ENCODE data around the gene IL17B.

IL17B gene

DNA sequence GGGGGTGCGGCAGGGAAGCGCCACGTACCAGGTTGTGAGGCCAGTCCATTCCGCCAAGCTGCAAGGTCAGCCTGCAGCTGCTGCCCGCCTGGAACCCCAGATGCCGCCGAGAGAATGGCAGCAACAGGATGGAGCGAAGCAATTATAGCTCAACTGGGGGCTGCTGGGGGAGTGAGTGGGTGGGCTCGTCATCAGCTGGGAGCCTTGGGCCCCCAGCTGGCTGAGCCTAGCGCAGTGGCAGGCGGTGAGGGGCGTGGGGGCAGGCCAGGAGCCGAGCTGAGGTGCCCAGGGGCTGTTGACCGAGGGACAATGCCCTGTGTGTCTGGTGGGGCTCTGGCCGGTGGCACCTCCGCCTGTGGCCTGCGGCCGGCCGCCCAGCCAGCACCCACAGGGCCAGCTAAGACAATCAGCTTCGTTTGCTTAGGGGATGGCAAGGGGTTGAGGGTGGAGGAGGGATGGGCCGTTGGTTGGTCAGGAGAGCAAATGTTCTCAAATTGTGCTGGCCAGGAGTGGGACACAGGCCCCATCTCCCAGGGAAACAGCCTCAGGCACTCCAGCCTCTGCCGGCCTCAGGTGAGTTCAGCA, at the start of gene IL17B:
Gene IL17B (minus strand): TSS at position 116 of the 585 bp plus-strand sequence. CDS start 67 bp downstream, at position 49.
- DNase-seq (ENCODE audit: low read depth) = no peak

DNA sequence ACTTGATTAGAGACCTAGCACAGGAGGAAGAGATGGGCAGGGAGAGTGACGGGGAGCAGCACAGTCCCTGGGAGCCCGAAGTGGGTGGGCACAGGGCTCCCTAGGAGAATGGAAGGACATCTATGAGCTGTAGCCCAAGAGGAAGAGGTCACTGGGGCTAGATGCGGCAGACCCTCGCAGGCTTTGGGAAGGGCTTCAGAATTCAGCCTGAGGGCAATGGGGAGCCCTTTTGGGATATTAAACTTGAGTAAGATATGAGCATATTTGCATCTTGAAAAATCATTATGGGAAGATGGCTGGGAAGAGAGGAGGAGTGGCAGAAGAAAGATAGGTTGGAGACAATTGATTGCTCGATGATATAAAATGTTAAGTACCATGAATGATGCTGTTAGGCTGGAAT, 48.9 kb upstream of the IL17B start:
- DNase-seq (ENCODE audit: low read depth) = no peak

GRCh38 chr5:149427374-149427773, 48.3 kb upstream of the IL17B start:
- no peak for DNase-seq (ENCODE audit: low read depth)

DNA sequence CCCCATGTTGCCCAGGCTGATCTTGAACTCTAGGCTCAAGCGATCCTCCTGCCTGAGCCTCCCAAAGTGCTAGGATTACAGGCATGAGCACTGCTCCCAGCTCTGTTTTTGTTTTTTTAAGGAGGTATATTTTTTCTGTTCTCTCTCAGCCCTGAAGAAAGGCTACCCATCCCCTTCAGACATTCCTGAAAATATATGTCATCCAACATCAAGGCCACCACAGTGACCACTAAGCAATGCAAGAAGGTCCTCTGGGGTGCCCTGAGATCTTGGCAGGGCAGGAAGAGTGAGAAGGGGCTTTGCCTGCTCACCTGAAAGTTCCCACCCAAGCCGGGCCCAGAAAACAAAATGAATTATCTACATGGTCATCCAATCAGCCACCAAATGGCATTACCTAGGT, 47.8 kb upstream of the IL17B start:
- DNase-seq (ENCODE audit: low read depth) = no peak

DNA sequence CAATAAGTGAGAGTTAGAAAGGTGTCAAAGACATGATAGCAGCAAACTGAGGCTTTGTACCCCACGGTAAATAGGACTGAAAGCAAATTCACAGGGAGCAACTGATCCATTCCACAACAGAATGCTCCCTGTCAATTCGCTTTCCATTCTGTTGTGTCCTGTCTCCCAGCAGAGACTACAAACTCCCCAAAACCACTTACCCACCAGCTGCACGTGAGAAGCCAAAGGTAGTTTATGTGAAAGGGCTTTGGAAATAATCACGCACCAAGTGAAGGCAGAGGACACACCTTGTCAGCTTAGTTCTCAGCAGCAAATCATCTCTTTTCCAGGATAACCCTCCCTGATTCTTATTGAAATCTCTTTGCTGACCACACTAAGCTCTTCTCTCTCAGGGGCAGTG, 46.6 kb upstream of the IL17B start:
- DNase-seq (ENCODE audit: low read depth) = no peak

- DNase-seq (ENCODE audit: low read depth) = no peak
These were observed 45.6 kb upstream of the IL17B start for GRCh38 chr5:149424371-149425315.

GRCh38 chr5:149423794-149424268, 44.7 kb upstream of the IL17B start:
- DNase-seq (ENCODE audit: low read depth) = no peak

DNA sequence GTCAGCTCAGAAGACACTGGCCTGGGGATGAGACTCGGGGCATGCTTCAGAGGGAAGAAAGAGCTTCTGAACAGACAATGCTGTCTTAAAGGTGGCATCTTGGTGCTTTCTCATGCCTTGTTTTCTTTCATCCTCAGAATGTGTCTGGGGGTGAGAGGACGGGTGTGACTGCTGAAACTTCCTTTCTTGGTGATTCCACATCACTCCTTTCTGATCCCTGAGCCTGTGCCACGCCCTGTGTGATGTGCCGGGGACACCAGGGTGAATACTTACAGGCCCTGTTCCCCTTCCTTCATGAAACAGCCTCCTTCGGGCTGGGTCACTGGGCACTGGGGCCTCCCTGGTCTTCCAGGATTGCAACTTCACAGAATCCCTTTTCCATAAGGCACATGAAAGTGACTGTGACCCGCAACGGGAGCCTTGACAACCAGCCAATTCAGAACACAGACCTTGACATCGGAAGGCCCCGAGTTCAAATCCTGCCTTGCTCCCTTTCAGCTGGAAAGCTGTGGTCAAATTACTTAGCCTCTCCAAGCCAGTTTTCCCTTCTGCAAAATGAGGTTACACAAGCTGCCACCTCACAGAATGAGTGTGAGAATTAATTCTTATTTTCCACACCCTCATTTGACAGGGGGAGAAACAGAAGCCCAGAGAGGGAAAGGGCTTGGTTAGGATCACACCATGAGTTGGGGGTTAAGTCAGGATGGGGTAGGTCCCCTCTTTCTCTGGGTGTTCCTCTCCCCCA, 44.1 kb upstream of the IL17B start:
- no peak for DNase-seq (ENCODE audit: low read depth)

DNA sequence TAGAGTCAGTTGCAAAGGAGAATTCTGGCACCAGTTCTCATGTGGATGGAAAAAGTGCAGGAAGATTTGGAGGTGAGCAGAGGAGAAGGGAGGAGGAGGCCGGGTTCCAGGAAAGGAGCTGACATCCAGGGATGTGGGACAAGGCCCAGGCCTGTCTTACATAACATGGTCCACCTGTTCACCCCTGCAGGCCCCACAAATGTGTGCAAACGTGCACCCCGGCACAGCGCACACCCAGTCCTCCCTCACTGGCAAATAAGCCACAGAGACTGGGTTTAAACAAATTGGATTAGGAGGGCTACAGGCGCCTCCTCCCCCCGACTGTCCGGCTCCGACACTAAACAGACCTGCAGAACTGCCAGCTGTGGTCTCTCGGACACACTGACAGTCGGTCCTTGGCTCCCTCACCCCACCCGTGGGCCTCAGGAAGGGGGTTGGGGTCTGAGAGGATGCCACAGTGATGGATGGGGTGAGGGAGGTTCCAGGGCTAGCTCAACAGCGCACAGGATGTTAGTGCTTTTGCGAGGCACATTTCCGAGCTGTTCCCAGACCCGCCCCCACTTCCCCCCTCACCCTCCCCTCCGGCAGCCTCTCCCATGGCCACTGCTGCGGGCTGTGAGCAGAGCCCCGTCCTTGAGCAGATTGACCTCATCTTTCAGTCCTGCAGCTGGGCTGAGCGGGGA, 43.4 kb upstream of the IL17B start:
- no peak for DNase-seq (ENCODE audit: low read depth)

GRCh38 chr5:149421834-149422233, 42.7 kb upstream of the IL17B start:
- DNase-seq (ENCODE audit: low read depth) = no peak

- DNase-seq (ENCODE audit: low read depth) = no peak
These were observed 42.2 kb upstream of the IL17B start for GRCh38 chr5:149421372-149421685.

DNA sequence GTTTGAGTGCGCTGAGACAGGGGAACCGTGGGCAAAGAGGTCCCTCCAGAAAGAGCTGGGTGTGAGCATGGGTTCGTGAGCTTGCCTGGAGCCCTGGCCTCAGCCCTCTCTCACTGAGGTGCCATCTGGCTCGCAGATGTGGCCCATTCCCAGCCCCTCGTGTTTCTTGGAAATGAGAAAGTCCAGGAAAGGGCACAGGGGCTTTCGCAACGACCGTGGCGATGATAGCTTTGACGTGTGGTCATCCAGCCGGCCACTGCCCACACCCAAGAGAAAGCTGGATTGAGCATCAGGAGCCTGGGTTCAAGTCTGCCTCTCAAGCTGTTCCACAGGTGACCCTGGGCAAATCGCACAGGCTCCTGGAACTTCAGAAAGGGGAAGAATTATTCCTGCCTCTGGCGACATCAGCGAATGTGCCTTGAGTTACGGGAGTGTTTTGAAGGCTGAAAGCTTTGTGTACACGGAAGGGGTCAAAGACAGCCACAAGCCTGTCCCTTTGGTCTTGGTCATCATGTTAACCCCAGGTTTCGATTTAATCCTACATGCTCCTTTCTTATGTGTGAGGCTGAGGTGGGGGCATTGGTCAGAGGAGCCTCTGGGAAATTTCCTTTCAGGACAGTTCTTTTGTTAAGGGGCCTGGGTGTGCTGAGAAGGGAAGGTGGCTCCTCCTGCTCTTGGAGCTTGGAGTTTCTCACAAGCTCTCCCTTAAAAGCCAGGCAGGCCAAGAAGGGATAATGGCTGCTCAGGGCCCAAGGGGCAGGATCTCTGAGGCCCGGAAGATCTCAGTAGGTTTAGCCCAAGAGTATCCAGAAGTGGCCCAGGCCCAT, 41.7 kb upstream of the IL17B start:
- no peak for DNase-seq (ENCODE audit: low read depth)

- DNase-seq (ENCODE audit: low read depth) = no peak
These were observed 40.9 kb upstream of the IL17B start for GRCh38 chr5:149419859-149420544.

DNA sequence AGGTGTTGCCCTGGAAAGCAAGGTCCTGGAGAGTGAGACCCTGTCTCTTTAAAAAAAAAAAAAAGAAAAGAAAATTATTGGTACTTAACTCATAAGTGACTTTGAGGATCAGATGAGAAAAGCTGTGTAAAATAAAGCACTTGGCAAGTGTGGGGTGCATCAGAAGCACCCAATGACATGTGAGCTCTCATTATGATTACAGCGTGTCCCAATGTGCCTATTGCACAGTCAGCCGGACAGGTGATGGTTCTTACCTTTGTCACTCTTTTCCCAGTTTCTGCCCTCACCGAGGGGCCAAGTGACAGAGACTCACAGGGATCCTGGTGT, 40.4 kb upstream of the IL17B start:
- no peak for DNase-seq (ENCODE audit: low read depth)

DNA sequence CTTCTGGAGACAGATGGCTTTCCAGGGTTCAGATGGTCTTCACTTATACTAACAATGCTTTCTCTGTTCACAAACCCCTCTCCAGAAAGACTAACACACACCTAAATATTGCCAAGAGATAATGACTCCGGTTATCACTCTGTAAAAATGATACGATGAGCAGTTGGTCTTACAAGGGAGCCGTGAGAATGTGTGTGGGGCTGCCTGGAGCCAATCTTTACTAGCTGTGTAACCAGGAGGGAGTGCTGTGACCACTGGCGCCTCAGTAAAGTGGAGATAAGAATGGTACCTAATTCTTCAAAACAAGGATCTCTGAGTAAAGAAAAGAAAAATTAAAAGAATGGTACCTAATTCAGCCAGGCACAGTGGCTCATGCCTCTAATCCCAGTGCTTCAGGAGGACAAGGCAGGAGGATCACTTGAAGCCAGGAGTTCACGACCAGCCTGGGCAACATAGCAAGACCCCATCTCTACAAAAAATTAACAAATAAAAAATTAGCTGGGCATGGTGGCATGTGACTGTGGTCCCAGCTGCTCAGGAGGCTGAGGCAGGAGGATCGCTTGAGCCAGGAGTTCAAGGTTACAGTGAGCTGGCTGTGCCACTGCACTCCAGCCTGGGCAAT, 39.9 kb upstream of the IL17B start:
- DNase-seq (ENCODE audit: low read depth) = no peak

GRCh38 chr5:149417711-149418368, 38.7 kb upstream of the IL17B start:
- no peak for DNase-seq (ENCODE audit: low read depth)

- DNase-seq (ENCODE audit: low read depth) = no peak
These were observed 38.1 kb upstream of the IL17B start for GRCh38 chr5:149416987-149417710.

DNA sequence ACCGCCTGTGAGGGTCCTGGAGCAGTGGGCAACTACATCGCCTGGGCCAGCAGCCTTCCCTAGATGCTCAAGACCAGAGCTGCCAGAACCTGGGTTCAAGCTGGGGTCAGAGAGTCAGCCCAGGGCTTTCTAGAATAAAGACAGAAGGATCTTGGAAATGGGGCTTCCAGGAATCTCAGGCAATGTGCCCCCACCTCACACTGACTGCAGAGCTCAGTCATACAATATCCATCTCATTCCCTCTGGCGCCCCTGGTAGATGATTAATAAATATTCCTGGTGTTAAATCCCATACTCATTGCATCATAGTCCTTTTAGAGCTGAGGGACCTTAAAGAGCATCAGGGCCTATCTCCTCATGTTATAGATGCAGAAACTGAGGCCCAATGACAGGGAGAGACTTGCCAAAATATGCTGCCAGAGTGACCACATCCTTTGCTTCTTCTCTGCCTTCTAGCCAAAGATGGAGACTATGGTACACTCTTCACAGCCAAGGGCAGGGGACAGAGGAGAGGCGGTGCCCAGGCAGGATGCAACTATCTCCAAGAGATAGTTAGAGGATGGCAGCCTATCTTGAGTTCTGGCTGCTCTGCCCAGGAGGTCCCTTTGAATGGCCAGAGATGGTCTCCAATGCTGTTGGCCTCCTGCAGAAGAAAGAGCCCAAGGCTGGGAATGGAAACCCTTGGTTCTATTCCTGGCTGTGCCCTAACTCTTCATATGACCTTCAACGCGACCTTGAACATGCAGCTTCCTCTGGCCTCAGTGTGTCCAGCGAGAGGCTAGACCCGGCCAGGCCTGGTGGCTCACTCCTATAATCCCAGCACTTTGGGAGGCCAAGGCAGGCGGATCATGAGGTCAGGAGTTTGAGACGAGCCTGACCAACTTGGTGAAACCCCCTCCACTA, 36.2 kb upstream of the IL17B start:
- no peak for DNase-seq (ENCODE audit: low read depth)
